T-helper 17 cell (primary cell): ENCODE results near the gene CBS. TPM values are rescaled to one million over a fixed set of nuclear protein-coding genes. Genes with fewer than 3 reads are reported as not detected.
"Not testable (repeated sequence)": the region's sequence is repeated elsewhere in the genome, so short reads cannot be mapped to it uniquely, and the experiment has no call there.

ENCODE experiments used
- ATAC-seq: fragments of 150-1000 bp; cut with Tn5 transposase; 2 replicates; pipeline ENCODE4 v1.10.0; 2021; ENCODE audit warnings: mild to moderate bottlenecking, moderate library complexity
- DNase-seq, 3 donors: peaks; one replicate each; pipeline versions ENCODE4 v3.0.0 to v3.0.0-alpha.2; 2020 to 2021
- H3K9me3 ChIP-seq: one replicate; pipeline ENCODE4 v1.7.0; 2013; ENCODE audit warnings: low read length, mild to moderate bottlenecking; ENCODE audit not compliant: control insufficient read depth, poor library complexity, severe bottlenecking
- H3K27ac Mint-ChIP-seq: one replicate; pipeline ENCODE4 v1.8.0; 2022; ENCODE audit warnings: mild to moderate bottlenecking, moderate library complexity, mixed read lengths
- H3K27me3 Mint-ChIP-seq: one replicate; pipeline ENCODE4 v1.8.0; 2022; ENCODE audit warnings: mixed read lengths
- H3K36me3 Mint-ChIP-seq: one replicate; pipeline ENCODE4 v1.8.0; 2022; ENCODE audit warnings: low read depth, mixed read lengths
- H3K4me1 Mint-ChIP-seq: one replicate; pipeline ENCODE4 v1.8.0; 2022; ENCODE audit warnings: mild to moderate bottlenecking, mixed read lengths
- H3K4me3 Mint-ChIP-seq: one replicate; pipeline ENCODE4 v1.8.0; 2022; ENCODE audit warnings: mild to moderate bottlenecking, moderate library complexity, mixed read lengths
- total RNA-seq, 4 donors: library from RNA in 2 of 4; stranded (reverse) in 2 of 4; gene quantifications; one replicate each; pipeline ENCODE4 v1.2.3 and lab custom pipeline; 2022 to 2026

Gene CBS
- total RNA-seq, 2 donors from 2014 or later = 0.37 TPM; not detected in 1

DNA sequence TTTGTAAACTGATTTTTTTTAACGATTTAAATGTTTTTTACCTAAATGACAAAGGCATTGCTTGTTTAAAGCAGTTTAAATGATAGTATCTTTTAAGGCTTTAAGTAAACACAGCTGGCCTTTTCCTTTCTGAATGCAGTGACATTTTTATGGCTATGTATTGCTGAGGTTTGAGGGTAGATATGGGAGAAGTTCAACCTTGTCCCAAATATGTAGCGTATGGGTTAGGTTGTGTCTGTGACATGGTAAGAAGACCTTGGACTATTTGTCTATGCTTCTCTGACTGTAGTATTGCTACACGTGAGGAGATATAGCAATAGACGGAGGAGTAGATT, 68.8 kb downstream of the CBS start:
- Mint-ChIP-seq H3K27ac (peak overlapping the region; percentile 41), H3K4me3 (no peak overlapping the region)
- no peaks in the 10 kb centered on the region for H3K9me3 ChIP-seq

DNA sequence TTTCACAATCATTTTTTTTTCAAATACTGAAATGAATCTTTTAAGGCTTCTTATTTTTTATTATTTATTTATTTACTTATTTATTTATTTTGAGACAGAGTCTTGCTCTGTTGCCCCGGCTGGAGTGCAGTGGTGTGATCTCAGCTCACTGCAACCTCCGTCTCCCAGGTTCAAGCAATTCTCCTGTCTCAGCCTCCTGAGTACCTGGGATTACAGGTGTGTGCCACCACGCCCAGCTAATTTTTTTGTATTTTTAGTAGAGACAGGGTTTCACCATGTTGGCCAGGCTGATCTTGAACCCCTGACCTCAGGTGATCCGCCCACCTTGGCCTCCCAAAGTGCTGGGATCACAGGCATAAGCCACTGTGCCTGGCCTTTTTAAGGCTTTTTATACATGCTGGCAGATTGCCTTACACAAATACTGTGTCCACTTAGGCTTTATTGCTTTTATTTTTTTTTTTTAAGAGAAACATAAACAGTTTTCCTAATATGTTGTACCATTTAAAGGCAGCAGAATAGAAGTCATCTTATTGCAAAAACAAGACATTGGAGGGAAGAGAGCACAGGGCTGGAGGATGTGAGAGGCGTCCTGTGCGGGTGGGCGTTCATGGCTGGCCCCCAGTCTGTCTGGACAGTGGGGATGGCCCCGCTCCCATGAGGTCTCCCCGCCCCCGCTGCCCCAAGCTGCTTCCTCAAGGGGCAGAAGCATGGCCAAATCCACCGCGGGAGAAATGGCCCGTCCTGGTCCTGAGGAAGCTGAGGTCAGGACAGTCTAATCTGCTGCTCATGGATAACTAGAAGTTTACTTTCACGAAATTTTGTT, 69.4 kb downstream of the CBS start:
- H3K36me3 Mint-ChIP-seq, H3K4me3 Mint-ChIP-seq, ATAC-seq, H3K9me3 ChIP-seq, H3K4me1 Mint-ChIP-seq, DNase-seq, H3K27me3 Mint-ChIP-seq: not testable (repeated sequence)
- peak overlapping the region; percentile 41 for H3K27ac Mint-ChIP-seq

More for the DNA sequence above, 68.8 kb downstream of the CBS start:
- DNase-seq = no peak
- ATAC-seq = no peak
- Mint-ChIP-seq H3K36me3 (peaks cover 4% of the 10 kb centered on the region), H3K4me1 (peaks cover 2% of the 10 kb centered on the region), H3K27me3 (no peaks in the 10 kb centered on the region)

DNA sequence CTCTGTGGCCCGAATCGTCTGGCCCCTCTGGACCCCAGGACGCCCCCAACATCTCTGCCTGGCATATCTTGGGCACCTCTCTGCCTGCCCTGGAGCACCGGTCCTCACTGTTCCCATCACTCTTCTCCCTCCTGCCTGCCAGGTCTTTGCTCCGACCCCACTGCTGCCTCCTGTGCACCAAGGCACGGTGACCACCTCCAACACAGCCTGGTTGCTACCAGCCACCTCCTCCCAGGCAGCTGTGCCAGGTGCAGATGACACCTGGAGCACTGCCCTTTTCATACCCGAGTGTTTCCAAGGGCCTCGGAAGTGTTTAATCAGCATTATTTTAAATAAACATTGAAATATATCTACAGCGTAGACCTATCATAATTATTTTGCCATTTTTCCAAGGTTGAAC, 70.0 kb downstream of the CBS start:
- DNase-seq (no peak), ATAC-seq (no peak)
- no peaks in the 10 kb centered on the region for H3K9me3 ChIP-seq
- no peak overlapping the region for H3K4me3 Mint-ChIP-seq
- H3K4me1 Mint-ChIP-seq = peaks cover 4% of the 10 kb centered on the region
- no peak overlapping the region for H3K27ac Mint-ChIP-seq
- H3K27me3 Mint-ChIP-seq = no peaks in the 10 kb centered on the region
- peaks cover 2% of the 10 kb centered on the region for H3K36me3 Mint-ChIP-seq

DNA sequence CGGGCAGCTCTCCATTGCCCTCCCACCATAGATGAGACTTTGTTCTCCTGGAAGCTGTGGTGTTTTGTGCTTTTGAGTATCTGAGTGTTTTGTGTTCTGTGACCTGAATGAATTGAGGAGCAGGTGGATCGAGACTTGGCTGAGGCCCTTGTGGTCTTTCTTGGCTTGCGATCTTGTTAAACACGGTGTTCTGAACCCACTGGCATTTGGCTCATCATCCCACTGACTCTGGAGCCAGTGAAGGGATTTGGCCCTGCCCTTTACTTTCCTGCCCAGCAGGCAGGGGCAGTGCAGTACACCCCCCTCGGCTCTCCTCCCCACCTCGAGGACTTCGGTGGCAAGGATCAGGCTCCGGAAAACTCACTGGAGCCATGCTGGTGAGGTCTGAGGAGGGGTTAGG, 70.7 kb downstream of the CBS start:
- no peak overlapping the region for H3K4me3 Mint-ChIP-seq
- ATAC-seq = no peak
- H3K27me3 Mint-ChIP-seq = no peaks in the 10 kb centered on the region
- peak overlapping the region; percentile 39 for H3K27ac Mint-ChIP-seq
- no peak for DNase-seq
- no peaks in the 10 kb centered on the region for H3K9me3 ChIP-seq
- H3K36me3 Mint-ChIP-seq = peaks cover 2% of the 10 kb centered on the region
- peaks cover 4% of the 10 kb centered on the region for H3K4me1 Mint-ChIP-seq

Other genes starting within 250 kb of the CBS start
- gene WDR4, start 196.3 kb downstream of the CBS start, total RNA-seq = 10 to 100 TPM; 15.4 to 23.5 TPM
- gene NDUFV3, start 182.5 kb downstream of the CBS start, total RNA-seq = 10 to 100 TPM; 17.8 to 18.0 TPM
- gene ERVH48-1, start 150.2 kb downstream of the CBS start, total RNA-seq = not detected
- gene PKNOX1, start 101.3 kb downstream of the CBS start, total RNA-seq = 10 to 100 TPM; 11.5 to 15.3 TPM
- 100 to 1,000 TPM in 1 of 2 donors, 10 to 100 TPM in 1; 62.3 to 115 TPM for gene U2AF1, start 31.7 kb upstream of the CBS start, total RNA-seq
- not detected for gene CRYAA, start 93.2 kb upstream of the CBS start, total RNA-seq